HG02870 (cell line): Measurements from ENCODE around the gene SRGAP2B.
"Not testable (repeated sequence)": the region's sequence is repeated elsewhere in the genome, so short reads cannot be mapped to it uniquely, and the experiment has no call there.

Experiments used
- ATAC-seq: cut with Tn5 transposase; IDR thresholded peaks from one replicate; pipeline ENCODE4 v1.9.1; 2021; ENCODE audit warnings: mild to moderate bottlenecking, moderate library complexity; ENCODE audit not compliant: unreplicated experiment

Gene SRGAP2B

DNA sequence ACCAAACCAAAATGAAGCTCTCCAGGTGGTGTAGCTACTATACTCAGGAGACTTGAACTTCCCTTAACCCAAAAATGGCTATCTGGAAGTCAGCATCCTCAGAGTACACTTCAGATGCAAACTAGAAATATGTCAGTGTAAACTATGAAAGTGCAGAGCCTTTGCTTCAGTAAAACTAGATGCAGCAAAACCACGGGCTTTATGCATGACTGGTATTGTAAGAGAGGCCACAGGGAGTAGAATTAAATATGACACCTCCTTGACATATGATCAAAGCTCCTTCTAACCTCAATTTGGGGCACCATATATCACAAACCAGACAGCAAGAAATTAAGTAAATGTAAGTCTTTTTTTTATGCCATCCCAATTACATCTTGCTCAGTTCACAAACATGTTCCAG, 47.6 kb downstream of the SRGAP2B start:
- ATAC-seq: peak; percentile 82

- not testable (repeated sequence) for ATAC-seq
Measured at GRCh38 chr1:145045571-145046273, 49.4 kb downstream of the SRGAP2B start.

- peak; percentile 87 for ATAC-seq
Measured at GRCh38 chr1:145041519-145041918, 53.6 kb downstream of the SRGAP2B start.

GRCh38 chr1:145036019-145036418, 59.1 kb downstream of the SRGAP2B start:
- ATAC-seq: not testable (repeated sequence)

DNA sequence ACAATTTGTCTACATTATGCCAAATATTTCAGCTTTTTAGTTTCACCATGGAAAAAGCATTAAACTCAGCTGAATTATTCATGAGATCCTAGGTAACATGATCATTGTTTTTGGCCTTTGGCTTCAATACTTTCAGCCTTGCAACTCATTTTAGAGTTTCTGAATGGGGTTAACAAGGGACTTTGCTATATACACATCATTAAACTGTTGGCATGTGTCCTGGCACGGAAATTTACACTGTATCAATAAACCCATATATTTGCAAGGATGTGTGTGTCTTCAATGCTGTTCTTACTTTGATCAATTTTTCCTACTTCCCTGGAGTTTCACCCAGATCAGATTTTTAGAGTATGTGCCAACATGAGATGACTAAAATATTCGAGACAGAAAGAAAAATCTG, 61.6 kb downstream of the SRGAP2B start:
- ATAC-seq: not testable (repeated sequence)

GRCh38 chr1:145027251-145027650, 67.9 kb downstream of the SRGAP2B start:
- ATAC-seq: not testable (repeated sequence)

GRCh38 chr1:145025286-145025685, 69.8 kb downstream of the SRGAP2B start:
- not testable (repeated sequence) for ATAC-seq

GRCh38 chr1:145022259-145022658, 72.9 kb downstream of the SRGAP2B start:
- not testable (repeated sequence) for ATAC-seq

DNA sequence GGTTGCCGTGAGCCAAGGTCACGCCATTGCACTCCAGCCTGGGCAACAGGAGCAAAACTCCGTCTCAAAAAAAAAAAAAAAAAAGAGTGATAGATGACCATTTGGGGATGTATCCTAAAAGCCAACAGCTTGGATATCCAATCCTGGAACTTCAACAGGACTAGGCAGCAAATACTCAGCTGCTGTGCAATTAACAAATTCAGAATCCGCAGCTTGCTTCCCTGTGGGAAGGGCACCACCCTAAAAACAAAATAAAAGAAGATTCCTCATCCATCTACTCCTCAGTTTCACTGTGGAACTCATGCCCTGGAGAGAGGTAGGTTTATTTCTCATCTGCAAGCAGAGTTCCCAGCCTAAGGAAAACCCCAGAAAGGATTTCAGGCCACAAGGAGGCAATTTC, 73.4 kb downstream of the SRGAP2B start:
- ATAC-seq: not testable (repeated sequence)

- not testable (repeated sequence) for ATAC-seq
Measured at GRCh38 chr1:145019709-145020108, 75.4 kb downstream of the SRGAP2B start.

DNA sequence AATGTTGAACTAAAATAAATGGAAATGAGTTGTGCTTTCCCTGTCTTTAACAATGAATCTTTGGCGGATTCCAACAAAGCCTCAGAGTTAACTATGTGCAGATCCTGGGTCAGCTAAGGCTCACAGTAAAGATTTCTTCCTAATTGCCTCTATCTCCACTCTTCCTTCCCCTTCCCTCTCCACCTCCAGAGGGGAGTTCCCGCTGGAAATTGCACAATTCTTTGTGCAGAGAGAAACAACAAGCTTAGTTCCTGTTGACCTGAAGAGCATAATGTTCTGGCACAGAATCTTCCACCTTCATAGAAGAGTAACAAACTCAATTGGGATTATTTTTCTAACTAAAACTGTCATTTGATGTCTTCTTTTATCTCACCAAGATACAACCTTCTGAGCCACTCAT, 77.4 kb downstream of the SRGAP2B start:
- not testable (repeated sequence) for ATAC-seq

DNA sequence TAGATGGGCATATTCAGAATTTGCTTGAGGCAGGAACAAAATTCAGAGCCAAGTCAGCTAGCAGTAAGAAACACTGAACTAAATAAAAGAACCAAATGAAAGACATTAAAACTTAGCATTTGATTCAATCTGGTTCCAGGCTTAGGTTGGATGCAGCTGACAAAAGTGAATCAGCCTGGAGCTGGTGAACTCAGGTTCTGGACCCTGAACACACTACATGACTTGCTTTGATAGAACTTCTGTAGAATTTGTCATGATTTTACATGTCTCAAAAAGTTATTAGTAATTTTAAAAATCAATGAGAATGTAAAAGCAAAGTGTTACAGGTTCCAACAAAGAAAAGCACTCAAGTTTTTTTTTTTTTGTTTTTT, 78.7 kb downstream of the SRGAP2B start:
- ATAC-seq: not testable (repeated sequence)

- peak; percentile 64 for ATAC-seq
Measured at GRCh38 chr1:145015744-145016491, 79.2 kb downstream of the SRGAP2B start.

GRCh38 chr1:145013353-145013752, 81.8 kb downstream of the SRGAP2B start:
- ATAC-seq: peak; percentile 33

- not testable (repeated sequence) for ATAC-seq
Measured at GRCh38 chr1:145011811-145012210, 83.3 kb downstream of the SRGAP2B start.

- ATAC-seq: not testable (repeated sequence)
Measured at GRCh38 chr1:145010580-145010979, 84.5 kb downstream of the SRGAP2B start.

DNA sequence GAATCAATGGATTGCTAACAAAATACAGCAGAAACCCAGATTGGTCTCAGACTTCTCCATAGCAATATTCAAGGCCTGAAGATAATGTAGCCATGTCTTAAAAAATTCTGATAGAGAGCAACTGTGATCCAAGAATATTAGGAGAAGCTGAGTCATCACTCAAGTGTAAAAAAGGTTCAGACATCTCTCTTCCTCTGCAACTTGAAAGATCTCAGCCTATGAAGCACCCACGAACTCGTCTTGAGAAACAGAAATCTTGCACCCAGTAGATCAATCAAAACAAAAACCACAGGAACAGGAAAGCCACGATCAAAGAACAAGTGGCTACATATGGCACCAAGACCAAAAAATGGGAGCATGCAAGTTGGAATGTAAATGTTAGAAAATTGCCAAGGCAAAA, 85.2 kb downstream of the SRGAP2B start:
- ATAC-seq: not testable (repeated sequence)

DNA sequence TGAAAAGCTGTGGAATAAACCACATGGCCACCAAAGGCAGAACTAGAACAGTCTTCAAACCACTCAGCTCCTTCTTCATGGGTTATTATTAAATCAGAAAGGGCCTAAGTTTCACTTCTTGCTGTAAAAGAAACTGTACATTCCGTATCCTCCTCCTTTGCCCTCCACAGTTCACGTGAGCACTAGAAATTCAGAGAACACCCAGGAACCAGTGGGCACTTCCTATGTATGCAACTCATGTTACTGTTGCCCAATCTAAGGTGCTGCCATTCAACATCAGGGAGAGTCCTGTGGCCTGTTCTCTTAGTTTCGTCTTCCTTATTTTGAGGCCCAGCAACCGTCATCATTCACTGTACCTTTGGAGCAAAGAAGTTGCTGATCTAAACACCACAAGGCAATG, 86.7 kb downstream of the SRGAP2B start:
- ATAC-seq: peak; percentile 59

DNA sequence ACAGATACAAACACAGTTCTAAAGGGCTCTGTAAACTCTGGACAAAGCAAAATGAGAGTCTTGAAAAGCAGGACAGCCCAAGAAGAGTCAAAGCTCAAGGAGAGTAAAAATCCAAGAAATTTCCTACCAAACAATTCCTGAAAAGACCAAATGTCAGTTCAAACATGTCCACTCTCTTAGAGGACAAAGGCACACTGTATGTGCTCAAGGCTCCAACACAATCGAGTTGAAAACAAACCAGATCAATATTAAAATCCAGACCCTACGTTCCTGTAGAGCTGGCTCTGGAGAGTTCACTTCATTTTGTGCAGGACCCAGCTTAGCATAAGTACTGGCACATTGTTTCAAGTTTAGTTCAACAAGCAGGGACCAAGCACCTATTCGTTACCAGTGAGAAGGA, 90.0 kb downstream of the SRGAP2B start:
- not testable (repeated sequence) for ATAC-seq

DNA sequence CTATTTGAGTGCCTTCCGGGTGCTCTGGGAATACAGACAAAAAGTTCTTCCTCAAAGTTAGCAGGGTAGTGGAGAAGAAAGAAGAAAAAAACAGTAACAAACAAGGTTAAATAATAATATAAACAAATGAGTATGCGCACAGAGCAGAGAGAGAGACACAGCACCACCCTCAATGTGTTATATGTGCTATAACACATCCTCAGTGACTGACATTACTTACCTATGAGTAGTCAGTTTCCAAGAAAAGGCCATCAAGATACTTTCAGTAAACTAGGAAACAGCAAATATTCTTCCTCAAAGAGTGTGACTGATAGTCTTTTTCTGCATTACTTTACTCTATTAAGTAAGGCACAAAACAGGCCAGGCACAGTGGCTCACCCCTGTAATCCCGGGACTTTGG, 93.7 kb downstream of the SRGAP2B start:
- not testable (repeated sequence) for ATAC-seq

DNA sequence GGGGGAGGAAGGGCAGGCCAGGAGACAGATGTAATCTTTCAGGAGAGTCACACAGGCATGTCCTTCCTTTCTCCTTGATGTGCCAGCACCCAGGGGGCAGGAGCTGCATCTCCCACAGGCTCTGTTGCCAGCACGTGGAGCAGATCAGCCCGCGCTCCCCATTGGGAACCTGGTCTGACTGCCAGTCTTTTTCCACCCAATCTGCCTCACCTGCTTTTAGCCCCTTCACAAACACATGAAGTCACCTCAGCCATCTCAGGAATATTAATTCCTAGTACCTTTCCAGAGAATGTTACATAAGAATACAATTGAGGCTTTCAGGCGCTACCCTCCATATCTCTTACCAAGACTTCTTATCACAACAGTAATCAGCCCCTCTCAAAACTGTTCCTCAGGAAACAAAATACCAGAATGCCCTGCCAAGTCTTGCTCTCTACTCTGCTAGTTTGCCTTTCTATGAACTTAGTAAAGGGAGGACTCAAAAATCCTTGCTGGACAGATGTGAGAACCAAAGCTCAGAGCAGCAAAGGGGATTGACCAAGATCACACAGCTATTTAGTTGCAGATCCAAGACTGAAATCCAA, 94.3 kb downstream of the SRGAP2B start:
- ATAC-seq: not testable (repeated sequence)
